NCI-H146 (cell line): ENCODE measurements around the gene HNRNPUL1.

Experiments
- DNase-seq: peaks from one replicate; lab custom pipeline; 2025; lab: John Stamatoyannopoulos, UW

HNRNPUL1 gene

GRCh38 chr19:41234512-41235168 lies 29.5 kb upstream of the HNRNPUL1 start:
- no peak for DNase-seq

GRCh38 chr19:41235480-41235879 lies 28.7 kb upstream of the HNRNPUL1 start:
- DNase-seq: no peak

DNA sequence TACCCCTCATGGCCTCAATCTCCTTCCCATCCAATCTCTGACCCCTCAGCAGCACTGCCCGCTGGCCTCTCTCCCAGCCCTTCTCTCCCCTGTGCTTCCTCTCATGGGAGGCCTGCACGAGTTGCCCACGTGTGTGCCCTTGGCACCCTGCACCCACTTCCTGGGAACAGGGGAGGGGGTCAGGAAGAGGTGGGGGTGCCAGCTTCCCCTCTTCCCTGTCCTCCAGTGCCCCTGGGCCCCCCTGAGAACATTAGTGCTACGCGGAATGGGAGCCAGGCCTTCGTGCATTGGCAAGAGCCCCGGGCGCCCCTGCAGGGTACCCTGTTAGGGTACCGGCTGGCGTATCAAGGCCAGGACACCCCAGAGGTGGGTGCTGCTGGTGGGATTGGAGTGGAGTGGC lies 25.9 kb upstream of the HNRNPUL1 start:
- DNase-seq: no peak

DNA sequence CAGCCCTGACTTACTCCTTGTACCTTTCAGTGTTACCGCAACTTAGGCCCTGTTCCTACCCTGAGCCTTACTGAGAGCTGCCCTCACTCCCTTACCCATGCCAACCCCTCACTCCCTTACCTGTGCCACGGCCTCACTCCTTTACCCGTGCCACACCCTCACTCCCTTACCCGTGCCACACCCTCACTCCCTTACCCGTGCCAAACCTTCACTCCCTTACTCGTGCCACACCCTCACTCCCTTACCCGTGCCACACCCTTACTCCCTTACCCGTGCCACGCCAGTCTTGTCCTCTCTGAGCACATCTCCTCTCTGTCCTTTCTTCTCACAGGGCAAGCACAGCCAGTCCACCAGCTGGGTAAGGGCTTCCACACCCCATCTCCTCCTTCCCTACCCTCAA lies 24.8 kb upstream of the HNRNPUL1 start:
- no peak for DNase-seq

DNA sequence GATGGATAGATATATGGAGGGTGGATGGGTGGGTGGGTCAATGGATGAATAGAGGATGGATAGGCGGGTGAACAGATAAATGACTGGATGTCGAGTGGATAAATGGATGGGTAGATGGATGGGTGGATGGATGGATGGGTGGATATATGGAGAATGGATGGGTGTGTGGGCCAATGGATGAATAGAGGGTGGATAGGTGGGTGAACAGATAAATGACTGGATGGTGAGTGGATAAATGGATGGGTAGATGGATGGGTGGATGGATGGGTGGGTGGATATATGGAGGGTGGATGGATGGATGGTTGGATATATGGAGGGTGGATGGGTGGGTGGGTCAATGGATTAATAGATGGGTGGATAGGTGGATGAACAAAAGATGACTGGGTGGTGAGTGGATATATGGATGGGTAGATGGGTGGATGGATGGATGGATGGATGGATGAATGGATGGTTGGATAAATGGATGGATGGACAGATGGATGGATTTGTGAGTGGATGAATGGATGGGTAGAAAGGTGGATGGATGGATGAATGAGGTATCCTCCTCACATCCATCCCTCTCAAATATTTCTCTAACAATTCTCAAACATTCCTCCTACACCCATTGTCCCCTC lies 24.1 kb upstream of the HNRNPUL1 start:
- no peak for DNase-seq

DNA sequence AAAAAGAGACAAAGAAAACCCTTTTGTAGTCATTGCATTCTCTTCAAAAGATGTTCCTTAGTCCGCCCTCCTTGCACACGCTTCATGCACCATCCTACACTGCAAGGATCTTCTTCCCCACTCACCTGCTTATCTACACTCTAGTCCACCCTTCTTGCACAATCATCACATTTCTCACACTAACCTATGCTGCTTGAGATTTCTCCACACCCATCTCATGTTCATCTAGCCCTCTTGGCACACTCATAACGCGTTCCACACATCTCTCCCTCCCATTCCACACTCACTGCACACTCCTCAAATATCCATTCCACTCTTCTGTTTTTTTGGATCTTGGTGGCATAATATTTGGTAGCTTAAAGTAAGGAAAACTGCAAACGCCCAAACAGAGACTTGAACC lies 22.3 kb upstream of the HNRNPUL1 start:
- no peak for DNase-seq

- no peak for DNase-seq
These were observed 20.1 kb upstream of the HNRNPUL1 start for GRCh38 chr19:41244117-41244516.

- DNase-seq: no peak
These were observed 18.3 kb upstream of the HNRNPUL1 start for GRCh38 chr19:41245843-41246242.

DNA sequence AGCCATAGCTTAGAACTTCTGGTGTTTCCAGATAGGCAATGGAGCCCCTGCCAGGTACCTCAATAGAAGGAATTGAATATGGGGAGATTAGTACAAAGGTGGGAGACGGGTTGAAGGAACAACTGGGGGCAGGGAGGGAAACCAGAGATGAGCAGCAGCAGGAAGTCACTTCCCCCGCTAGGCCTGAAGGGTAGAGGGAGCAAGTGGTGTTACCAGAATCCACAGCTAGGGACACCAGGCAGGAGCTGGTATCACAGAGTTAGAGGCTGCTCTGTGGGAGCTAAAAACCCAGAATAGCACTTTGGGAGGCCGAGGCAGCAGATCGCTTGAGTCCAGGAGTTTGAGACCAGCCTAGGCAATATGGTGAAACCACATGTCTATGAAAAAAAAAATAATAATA lies 15.3 kb upstream of the HNRNPUL1 start:
- DNase-seq: no peak

DNA sequence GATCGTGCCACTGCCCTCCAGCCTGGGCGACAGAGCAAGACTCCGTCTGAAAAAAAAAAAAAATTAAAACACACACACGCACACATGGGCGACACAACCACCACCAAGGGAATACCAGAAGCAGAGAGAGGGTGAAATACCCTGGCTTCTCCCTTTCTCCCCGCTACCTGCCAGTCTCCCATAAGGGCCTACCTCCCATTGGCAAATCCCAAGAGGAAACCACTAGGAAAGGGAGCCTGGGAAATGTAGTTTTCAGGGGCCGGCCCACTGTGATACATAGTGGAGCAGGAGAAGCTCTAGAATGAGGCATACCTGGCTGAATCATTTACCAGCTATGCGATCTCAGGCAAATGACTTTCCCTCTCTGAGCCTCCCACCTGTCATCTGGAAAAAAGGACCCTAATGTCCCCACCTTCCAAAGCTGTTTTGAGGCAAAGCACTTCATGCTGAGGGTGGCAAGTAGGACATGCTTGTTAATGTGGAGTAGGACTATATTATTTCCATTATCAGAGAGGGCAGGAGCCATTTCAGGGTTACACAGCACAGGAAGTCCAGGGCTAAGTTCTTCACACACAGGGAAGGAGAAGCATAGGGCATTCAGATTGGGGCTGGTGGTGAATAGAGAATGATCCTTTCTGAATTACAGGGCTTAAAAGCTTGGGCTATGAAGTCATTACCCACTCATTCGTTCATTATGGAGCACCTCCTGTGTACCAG lies 14.3 kb upstream of the HNRNPUL1 start:
- peak; percentile 10 for DNase-seq

DNA sequence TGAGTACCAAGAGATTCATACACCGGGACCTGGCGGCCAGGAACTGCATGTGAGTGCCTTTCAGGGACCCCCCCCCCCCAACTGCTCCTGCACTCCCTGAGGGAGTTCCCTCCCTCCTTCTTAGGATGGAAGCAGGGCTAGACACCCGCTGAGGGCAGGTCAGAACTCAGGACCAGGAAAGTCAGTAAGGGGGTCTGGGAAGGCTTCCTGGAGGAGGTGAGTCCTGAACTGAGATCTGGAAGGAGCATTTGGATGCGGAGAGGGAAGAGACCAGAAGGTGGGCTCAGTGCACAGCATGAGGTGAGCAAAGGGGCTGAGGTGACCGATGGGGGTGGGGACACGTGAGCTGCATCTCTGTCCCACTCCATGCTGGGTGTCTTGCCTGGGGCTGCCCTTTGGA lies 10.5 kb upstream of the HNRNPUL1 start:
- DNase-seq: no peak

GRCh38 chr19:41255171-41255570 lies 9.0 kb upstream of the HNRNPUL1 start:
- DNase-seq: no peak

DNA sequence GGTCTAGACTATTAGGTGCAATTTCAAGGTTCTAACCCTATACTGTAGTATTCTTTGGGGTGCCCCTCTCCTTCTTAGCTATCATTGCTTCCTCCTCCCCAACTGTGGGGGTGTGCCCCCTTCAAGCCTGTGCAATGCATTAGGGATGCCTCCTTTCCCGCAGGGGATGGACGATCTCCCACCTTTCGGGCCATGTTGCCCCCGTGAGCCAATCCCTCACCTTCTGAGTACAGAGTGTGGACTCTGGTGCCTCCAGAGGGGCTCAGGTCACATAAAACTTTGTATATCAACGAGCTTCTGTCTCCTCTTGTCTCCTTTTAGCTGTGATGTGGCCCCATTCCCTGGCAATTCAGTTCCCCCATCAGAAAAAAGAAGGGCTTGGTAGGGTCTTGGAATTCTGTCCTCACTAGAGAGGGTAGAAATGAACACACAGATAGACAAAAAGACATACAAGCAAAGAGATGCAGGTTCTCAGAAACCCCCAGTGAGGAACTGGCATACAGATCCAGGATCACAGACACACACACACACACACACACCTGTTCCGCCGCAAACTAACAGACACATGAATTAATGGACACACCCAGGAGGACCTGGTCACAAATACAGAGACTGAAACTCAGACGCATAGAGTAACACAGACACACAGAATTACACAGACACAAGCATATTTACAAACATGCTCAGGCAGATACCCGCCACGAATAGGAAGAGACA lies 2.5 kb upstream of the HNRNPUL1 start:
- DNase-seq: no peak

DNA sequence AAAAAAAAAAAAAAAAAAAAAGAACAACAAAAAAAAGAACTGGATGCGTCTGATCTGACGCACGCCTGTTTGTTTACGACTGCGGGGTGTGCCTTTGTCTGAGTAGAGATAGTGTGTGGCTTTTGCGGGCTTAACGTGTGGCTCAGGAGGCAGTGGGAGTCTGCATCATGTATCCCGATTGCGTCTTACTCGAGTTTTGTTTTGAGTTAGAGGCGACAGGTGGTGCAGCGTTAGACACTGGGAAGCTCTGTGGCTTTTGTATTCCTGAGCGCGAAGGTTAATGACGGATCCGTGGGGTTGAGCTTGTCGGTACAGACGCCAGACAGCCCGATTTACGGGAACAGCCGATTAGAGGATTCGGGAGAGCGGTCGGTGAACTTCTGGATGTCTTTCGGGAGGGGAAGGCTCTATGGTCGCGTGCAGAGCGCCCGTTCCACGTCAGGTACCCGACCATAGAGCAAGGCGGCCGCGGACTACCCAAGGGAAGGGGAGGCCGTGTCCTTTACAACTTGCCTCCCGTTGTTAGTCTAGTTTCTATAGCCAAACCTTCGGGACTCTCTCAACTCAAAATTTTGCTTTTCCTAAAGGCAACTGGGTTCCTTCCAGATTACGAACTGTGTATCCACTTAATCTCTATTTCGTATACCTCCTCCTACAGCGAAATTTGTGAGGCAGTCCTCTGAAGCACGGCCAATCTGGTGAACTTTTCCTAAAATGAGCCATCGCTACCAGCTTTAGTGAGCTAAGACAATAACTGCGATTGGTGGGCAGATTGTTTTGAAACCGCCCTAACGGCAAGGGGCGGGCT lies 926 bp upstream of the HNRNPUL1 start:
- DNase-seq: peak; percentile 87

GRCh38 chr19:41264581-41265394 lies 616 bp downstream of the HNRNPUL1 start:
- peak; percentile 72 for DNase-seq

- peak; percentile 40 for DNase-seq
These were observed 1.4 kb downstream of the HNRNPUL1 start for GRCh38 chr19:41265395-41266153.

DNA sequence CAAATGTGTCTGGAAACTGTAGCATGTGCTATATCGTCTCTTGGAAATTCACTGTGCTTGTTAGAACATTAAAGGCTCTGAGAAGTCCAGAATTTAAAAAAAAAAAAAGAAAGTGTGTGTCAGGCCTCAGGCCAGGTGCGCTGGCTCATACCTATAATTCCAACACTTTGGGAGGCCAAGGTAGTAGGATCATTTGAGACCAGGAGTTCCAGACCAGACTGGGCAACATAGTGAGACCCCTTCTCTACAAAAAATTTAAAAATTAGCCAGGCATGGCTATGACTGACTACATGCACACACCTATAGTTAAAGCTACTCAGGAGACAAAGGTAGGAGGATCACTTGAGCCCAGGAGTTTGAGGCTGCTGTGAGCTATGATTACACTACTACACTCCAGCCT lies 4.9 kb downstream of the HNRNPUL1 start:
- no peak for DNase-seq

GRCh38 chr19:41269571-41269970 lies 5.4 kb downstream of the HNRNPUL1 start:
- DNase-seq: no peak

- no peak for DNase-seq
These were observed 8.9 kb downstream of the HNRNPUL1 start for GRCh38 chr19:41273076-41273475.

DNA sequence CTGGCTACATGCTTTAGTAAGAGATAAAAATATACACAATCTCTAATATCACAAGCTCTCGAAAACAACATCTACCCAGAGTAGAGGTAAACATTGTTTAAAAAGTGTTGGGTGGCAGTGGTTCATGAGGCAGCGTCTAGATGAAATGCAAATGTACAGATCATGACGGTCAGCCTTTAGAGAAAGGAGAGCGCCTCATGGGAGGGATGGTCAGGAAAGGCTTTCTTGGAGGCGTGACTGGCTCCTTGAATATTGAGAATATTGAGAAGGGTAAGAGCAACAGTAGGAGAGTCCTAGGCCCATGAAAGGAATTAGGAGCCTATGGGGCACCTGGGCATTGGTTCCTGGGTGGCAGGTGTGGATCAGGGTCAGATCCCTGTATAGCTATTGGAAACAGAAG lies 10.6 kb downstream of the HNRNPUL1 start:
- no peak for DNase-seq
